HEK293 (cell line): ENCODE data around the gene C6orf141.

Experiments
- EGR2 ChIP-seq: fragments of 450-650 bp; formaldehyde crosslinking; IDR thresholded peaks from 2 replicates; pipeline ENCODE4 v1.5.1; 2016; ENCODE audit warnings: low read depth, missing biosample characterization, missing genetic modification characterization
- GFI1B ChIP-seq: fragments of 450-650 bp; formaldehyde crosslinking; IDR thresholded peaks from 2 replicates; pipeline ENCODE4 v1.5.1; 2016; ENCODE audit warnings: missing biosample characterization, missing genetic modification characterization
- KLF10 ChIP-seq: fragments of 450-650 bp; IDR thresholded peaks from 2 replicates; pipeline ENCODE4 v1.5.1; 2018; ENCODE audit warnings: missing biosample characterization, mild to moderate bottlenecking, missing genetic modification characterization
- MEIS1 ChIP-seq: sonication (generic); formaldehyde crosslinking; IDR thresholded peaks from 2 replicates; pipeline ENCODE4 v1.8.1; 2022; ENCODE audit warnings: missing genetic modification reagents, mild to moderate bottlenecking, borderline replicate concordance
- REPIN1 ChIP-seq: fragments of 450-650 bp; formaldehyde crosslinking; IDR thresholded peaks from 2 replicates; pipeline ENCODE4 v1.5.1; 2017; ENCODE audit warnings: missing biosample characterization, missing genetic modification characterization, low read depth
- YY2 ChIP-seq: fragments of 450-650 bp; formaldehyde crosslinking; IDR thresholded peaks from 2 replicates; pipeline ENCODE4 v1.5.1; 2016; ENCODE audit warnings: missing biosample characterization, missing genetic modification characterization
- ZFP3 ChIP-seq: fragments of 450-650 bp; formaldehyde crosslinking; IDR thresholded peaks from 2 replicates; pipeline ENCODE4 v1.5.1; 2016; ENCODE audit warnings: low read depth, missing biosample characterization, missing genetic modification characterization
- ZNF138 ChIP-seq: fragments of 450-650 bp; formaldehyde crosslinking; IDR thresholded peaks from 2 replicates; pipeline ENCODE4 v1.5.1; 2016; ENCODE audit warnings: missing biosample characterization, missing genetic modification characterization, borderline replicate concordance
- ZNF175 ChIP-seq: fragments of 450-650 bp; formaldehyde crosslinking; IDR thresholded peaks from 2 replicates; pipeline ENCODE4 v1.5.1; 2016; ENCODE audit warnings: missing biosample characterization, missing genetic modification characterization
- ZNF184 ChIP-seq: fragments of 450-650 bp; IDR thresholded peaks from 2 replicates; pipeline ENCODE4 v1.5.1; 2018; ENCODE audit warnings: missing biosample characterization, mild to moderate bottlenecking, missing genetic modification characterization
- ZNF354C ChIP-seq: fragments of 450-650 bp; formaldehyde crosslinking; IDR thresholded peaks from 2 replicates; pipeline ENCODE4 v1.5.1; 2016; ENCODE audit warnings: missing biosample characterization, missing genetic modification characterization, low read depth, borderline replicate concordance
- ZNF366 ChIP-seq: fragments of 450-650 bp; formaldehyde crosslinking; conservative IDR thresholded peaks from 2 replicates; pipeline ENCODE4 v1.5.1; 2016; ENCODE audit warnings: missing biosample characterization, missing genetic modification characterization
- ZNF37A ChIP-seq: fragments of 450-650 bp; IDR thresholded peaks from 2 replicates; pipeline ENCODE4 v1.5.1; 2018; ENCODE audit warnings: missing biosample characterization, missing genetic modification characterization
- ZNF426 ChIP-seq: fragments of 450-650 bp; formaldehyde crosslinking; IDR thresholded peaks from 2 replicates; pipeline ENCODE4 v1.5.1; 2017; ENCODE audit warnings: missing biosample characterization, missing genetic modification characterization, mild to moderate bottlenecking, inconsistent platforms, moderate library complexity
- ZNF501 ChIP-seq: fragments of 450-650 bp; formaldehyde crosslinking; IDR thresholded peaks from 2 replicates; pipeline ENCODE4 v1.5.1; 2016; ENCODE audit warnings: missing biosample characterization, missing genetic modification characterization
- ZNF529 ChIP-seq: fragments of 450-650 bp; formaldehyde crosslinking; IDR thresholded peaks from 2 replicates; pipeline ENCODE4 v1.5.1; 2017; ENCODE audit warnings: missing genetic modification characterization, missing biosample characterization; ENCODE audit not compliant: insufficient replicate concordance
- ZNF560 ChIP-seq: fragments of 450-650 bp; formaldehyde crosslinking; IDR thresholded peaks from 2 replicates; pipeline ENCODE4 v1.5.1; 2017; ENCODE audit warnings: missing biosample characterization, missing genetic modification characterization, borderline replicate concordance
- ZNF621 ChIP-seq: fragments of 450-650 bp; formaldehyde crosslinking; IDR thresholded peaks from 2 replicates; pipeline ENCODE4 v1.5.1; 2017; ENCODE audit warnings: missing biosample characterization, missing genetic modification characterization
- ZNF670 ChIP-seq: fragments of 450-650 bp; formaldehyde crosslinking; IDR thresholded peaks from 2 replicates; pipeline ENCODE4 v1.5.1; 2016; ENCODE audit warnings: missing biosample characterization, missing genetic modification characterization, low read depth
- ZNF701 ChIP-seq: fragments of 450-650 bp; formaldehyde crosslinking; IDR thresholded peaks from 2 replicates; pipeline ENCODE4 v1.5.1; 2016; ENCODE audit warnings: missing biosample characterization, missing genetic modification characterization
- ZNF785 ChIP-seq: fragments of 450-650 bp; formaldehyde crosslinking; IDR thresholded peaks from 2 replicates; pipeline ENCODE4 v1.5.1; 2016; ENCODE audit warnings: missing biosample characterization, missing genetic modification characterization
- ZNF830 ChIP-seq: fragments of 450-650 bp; IDR thresholded peaks from 2 replicates; pipeline ENCODE4 v1.5.0; 2018; ENCODE audit warnings: missing biosample characterization, missing genetic modification characterization, low read depth, mild to moderate bottlenecking, moderate library complexity
- TF ChIP-seq, protein P1 (sequence below): fragments of 450-650 bp; formaldehyde crosslinking; IDR thresholded peaks from 2 replicates; pipeline ENCODE4 v1.5.1; 2016; ENCODE audit warnings: missing biosample characterization, missing genetic modification characterization
- TF ChIP-seq, protein P2 (sequence below): fragments of 450-650 bp; formaldehyde crosslinking; IDR thresholded peaks from 2 replicates; pipeline ENCODE4 v1.5.1; 2016; ENCODE audit warnings: missing biosample characterization, missing genetic modification characterization
- TF ChIP-seq, protein P3 (sequence below): fragments of 450-650 bp; formaldehyde crosslinking; IDR thresholded peaks from 2 replicates; pipeline ENCODE4 v1.5.0; 2017; ENCODE audit warnings: missing biosample characterization, missing genetic modification characterization, borderline replicate concordance
- TF ChIP-seq, protein P4 (sequence below): fragments of 450-650 bp; formaldehyde crosslinking; IDR thresholded peaks from 2 replicates; pipeline ENCODE4 v1.5.1; 2016; ENCODE audit warnings: missing biosample characterization, missing genetic modification characterization
- TF ChIP-seq, protein P5 (sequence below): fragments of 450-650 bp; formaldehyde crosslinking; IDR thresholded peaks from 2 replicates; pipeline ENCODE4 v1.5.1; 2017; ENCODE audit warnings: missing biosample characterization, missing genetic modification characterization
- TF ChIP-seq, protein P6 (sequence below): fragments of 450-650 bp; formaldehyde crosslinking; IDR thresholded peaks from 2 replicates; pipeline ENCODE4 v1.5.1; 2016; ENCODE audit warnings: missing biosample characterization, missing genetic modification characterization
- TF ChIP-seq, protein P7 (sequence below): fragments of 450-650 bp; formaldehyde crosslinking; IDR thresholded peaks from 2 replicates; pipeline ENCODE4 v1.5.1; 2016; ENCODE audit warnings: missing biosample characterization, missing genetic modification characterization

Gene C6orf141

DNA sequence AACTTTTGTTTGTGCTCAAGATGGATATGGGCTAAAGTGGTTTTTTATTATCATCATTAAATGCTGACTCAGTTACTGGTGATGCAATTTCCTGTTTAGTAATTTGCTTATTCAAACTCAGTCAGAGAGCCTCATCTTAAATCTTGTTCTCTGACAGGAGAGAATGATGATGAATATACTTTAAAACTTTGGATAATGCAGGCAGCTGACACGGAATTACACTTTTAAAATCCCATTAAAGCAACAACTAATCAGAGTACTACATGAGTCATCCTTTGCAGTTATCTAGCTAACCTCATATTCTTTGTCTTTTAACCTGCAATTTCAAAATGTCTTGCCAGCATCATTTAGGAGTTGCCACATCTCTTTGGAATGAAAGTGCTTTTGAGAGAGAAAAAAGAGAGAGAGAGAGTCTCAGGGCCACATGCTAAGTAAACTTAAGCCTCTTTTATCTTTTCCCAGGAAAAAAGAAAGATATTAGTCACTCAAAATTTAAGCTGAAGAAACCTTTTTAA is 9.2 kb upstream of the C6orf141 start (continued):
- peak; percentile 32; the same call in 1 of the 2 replicates for TF ChIP-seq YY2
- TF ChIP-seq, protein P1, sequence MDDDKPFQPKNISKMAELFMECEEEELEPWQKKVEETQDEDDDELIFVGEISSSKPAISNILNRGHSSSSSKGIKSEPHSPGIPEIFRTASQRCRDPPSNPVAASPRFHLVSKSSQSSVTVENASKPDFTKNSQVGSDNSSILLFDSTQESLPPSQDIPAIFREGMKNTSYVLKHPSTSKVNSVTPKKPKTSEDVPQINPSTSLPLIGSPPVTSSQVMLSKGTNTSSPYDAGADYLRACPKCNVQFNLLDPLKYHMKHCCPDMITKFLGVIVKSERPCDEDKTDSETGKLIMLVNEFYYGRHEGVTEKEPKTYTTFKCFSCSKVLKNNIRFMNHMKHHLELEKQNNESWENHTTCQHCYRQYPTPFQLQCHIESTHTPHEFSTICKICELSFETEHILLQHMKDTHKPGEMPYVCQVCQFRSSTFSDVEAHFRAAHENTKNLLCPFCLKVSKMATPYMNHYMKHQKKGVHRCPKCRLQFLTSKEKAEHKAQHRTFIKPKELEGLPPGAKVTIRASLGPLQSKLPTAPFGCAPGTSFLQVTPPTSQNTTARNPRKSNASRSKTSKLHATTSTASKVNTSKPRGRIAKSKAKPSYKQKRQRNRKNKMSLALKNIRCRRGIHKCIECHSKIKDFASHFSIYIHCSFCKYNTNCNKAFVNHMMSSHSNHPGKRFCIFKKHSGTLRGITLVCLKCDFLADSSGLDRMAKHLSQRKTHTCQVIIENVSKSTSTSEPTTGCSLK (tag by site-specific recombination), result no peak
- no peak for TF ChIP-seq REPIN1 (tag by site-specific recombination)
- TF ChIP-seq ZNF621 (tag by site-specific recombination), result no peak
- no peak for TF ChIP-seq ZFP3 (tag by site-specific recombination)
- TF ChIP-seq ZNF354C (tag by site-specific recombination), result no peak
- TF ChIP-seq GFI1B, result peak; percentile 92
- TF ChIP-seq, protein P2, sequence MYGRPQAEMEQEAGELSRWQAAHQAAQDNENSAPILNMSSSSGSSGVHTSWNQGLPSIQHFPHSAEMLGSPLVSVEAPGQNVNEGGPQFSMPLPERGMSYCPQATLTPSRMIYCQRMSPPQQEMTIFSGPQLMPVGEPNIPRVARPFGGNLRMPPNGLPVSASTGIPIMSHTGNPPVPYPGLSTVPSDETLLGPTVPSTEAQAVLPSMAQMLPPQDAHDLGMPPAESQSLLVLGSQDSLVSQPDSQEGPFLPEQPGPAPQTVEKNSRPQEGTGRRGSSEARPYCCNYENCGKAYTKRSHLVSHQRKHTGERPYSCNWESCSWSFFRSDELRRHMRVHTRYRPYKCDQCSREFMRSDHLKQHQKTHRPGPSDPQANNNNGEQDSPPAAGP (tag by site-specific recombination), result peak; percentile 57; the same call in 1 of the 2 replicates
- TF ChIP-seq, protein P3, sequence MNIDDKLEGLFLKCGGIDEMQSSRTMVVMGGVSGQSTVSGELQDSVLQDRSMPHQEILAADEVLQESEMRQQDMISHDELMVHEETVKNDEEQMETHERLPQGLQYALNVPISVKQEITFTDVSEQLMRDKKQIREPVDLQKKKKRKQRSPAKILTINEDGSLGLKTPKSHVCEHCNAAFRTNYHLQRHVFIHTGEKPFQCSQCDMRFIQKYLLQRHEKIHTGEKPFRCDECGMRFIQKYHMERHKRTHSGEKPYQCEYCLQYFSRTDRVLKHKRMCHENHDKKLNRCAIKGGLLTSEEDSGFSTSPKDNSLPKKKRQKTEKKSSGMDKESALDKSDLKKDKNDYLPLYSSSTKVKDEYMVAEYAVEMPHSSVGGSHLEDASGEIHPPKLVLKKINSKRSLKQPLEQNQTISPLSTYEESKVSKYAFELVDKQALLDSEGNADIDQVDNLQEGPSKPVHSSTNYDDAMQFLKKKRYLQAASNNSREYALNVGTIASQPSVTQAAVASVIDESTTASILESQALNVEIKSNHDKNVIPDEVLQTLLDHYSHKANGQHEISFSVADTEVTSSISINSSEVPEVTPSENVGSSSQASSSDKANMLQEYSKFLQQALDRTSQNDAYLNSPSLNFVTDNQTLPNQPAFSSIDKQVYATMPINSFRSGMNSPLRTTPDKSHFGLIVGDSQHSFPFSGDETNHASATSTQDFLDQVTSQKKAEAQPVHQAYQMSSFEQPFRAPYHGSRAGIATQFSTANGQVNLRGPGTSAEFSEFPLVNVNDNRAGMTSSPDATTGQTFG (tag by site-specific recombination), result no peak
- TF ChIP-seq ZNF529, result no peak
- no peak for TF ChIP-seq EGR2 (tag by site-specific recombination)
- TF ChIP-seq ZNF175 (tag by site-specific recombination), result no peak
- peak; percentile 93 for TF ChIP-seq ZNF184 (tag by site-specific recombination)
- no peak for TF ChIP-seq ZNF426
- TF ChIP-seq ZNF37A, result no peak
- TF ChIP-seq ZNF560 (tag by site-specific recombination), result no peak
- TF ChIP-seq ZNF366 (tag by site-specific recombination), result peak; percentile 92
- peak; percentile 91 for TF ChIP-seq KLF10
- TF ChIP-seq, protein P4, sequence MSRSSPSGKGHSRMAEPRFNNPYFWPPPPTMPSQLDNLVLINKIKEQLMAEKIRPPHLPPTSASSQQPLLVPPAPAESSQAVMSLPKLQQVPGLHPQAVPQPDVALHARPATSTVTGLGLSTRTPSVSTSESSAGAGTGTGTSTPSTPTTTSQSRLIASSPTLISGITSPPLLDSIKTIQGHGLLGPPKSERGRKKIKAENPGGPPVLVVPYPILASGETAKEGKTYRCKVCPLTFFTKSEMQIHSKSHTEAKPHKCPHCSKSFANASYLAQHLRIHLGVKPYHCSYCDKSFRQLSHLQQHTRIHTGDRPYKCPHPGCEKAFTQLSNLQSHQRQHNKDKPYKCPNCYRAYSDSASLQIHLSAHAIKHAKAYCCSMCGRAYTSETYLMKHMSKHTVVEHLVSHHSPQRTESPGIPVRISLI, result peak; percentile 93
- no peak for TF ChIP-seq ZNF701 (tag by site-specific recombination)
- TF ChIP-seq ZNF830 (tag by site-specific recombination), result no peak
- TF ChIP-seq ZNF670 (tag by site-specific recombination), result no peak
- TF ChIP-seq ZNF138, result no peak
- TF ChIP-seq, protein P5, sequence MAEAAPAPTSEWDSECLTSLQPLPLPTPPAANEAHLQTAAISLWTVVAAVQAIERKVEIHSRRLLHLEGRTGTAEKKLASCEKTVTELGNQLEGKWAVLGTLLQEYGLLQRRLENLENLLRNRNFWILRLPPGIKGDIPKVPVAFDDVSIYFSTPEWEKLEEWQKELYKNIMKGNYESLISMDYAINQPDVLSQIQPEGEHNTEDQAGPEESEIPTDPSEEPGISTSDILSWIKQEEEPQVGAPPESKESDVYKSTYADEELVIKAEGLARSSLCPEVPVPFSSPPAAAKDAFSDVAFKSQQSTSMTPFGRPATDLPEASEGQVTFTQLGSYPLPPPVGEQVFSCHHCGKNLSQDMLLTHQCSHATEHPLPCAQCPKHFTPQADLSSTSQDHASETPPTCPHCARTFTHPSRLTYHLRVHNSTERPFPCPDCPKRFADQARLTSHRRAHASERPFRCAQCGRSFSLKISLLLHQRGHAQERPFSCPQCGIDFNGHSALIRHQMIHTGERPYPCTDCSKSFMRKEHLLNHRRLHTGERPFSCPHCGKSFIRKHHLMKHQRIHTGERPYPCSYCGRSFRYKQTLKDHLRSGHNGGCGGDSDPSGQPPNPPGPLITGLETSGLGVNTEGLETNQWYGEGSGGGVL, result peak; percentile 53
- TF ChIP-seq, protein P6, sequence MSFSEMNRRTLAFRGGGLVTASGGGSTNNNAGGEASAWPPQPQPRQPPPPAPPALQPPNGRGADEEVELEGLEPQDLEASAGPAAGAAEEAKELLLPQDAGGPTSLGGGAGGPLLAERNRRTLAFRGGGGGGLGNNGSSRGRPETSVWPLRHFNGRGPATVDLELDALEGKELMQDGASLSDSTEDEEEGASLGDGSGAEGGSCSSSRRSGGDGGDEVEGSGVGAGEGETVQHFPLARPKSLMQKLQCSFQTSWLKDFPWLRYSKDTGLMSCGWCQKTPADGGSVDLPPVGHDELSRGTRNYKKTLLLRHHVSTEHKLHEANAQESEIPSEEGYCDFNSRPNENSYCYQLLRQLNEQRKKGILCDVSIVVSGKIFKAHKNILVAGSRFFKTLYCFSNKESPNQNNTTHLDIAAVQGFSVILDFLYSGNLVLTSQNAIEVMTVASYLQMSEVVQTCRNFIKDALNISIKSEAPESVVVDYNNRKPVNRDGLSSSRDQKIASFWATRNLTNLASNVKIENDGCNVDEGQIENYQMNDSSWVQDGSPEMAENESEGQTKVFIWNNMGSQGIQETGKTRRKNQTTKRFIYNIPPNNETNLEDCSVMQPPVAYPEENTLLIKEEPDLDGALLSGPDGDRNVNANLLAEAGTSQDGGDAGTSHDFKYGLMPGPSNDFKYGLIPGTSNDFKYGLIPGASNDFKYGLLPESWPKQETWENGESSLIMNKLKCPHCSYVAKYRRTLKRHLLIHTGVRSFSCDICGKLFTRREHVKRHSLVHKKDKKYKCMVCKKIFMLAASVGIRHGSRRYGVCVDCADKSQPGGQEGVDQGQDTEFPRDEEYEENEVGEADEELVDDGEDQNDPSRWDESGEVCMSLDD (tag by site-specific recombination), result no peak
- no peak for TF ChIP-seq ZNF785 (tag by site-specific recombination)
- TF ChIP-seq, protein P7, sequence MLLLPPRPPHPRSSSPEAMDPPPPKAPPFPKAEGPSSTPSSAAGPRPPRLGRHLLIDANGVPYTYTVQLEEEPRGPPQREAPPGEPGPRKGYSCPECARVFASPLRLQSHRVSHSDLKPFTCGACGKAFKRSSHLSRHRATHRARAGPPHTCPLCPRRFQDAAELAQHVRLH (tag by site-specific recombination), result no peak
- peak; percentile 81; the same call in 1 of the 2 replicates for TF ChIP-seq ZNF501 (tag by site-specific recombination)
- peak; percentile 93 for TF ChIP-seq MEIS1 (CRISPR knock-in tag)
